ENCODE results near the gene AVEN.
"Not testable (repeated sequence)": the region's sequence is repeated elsewhere in the genome, so short reads cannot be mapped to it uniquely, and the experiment has no call there.

Gene AVEN, protein sequence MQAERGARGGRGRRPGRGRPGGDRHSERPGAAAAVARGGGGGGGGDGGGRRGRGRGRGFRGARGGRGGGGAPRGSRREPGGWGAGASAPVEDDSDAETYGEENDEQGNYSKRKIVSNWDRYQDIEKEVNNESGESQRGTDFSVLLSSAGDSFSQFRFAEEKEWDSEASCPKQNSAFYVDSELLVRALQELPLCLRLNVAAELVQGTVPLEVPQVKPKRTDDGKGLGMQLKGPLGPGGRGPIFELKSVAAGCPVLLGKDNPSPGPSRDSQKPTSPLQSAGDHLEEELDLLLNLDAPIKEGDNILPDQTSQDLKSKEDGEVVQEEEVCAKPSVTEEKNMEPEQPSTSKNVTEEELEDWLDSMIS

DNA sequence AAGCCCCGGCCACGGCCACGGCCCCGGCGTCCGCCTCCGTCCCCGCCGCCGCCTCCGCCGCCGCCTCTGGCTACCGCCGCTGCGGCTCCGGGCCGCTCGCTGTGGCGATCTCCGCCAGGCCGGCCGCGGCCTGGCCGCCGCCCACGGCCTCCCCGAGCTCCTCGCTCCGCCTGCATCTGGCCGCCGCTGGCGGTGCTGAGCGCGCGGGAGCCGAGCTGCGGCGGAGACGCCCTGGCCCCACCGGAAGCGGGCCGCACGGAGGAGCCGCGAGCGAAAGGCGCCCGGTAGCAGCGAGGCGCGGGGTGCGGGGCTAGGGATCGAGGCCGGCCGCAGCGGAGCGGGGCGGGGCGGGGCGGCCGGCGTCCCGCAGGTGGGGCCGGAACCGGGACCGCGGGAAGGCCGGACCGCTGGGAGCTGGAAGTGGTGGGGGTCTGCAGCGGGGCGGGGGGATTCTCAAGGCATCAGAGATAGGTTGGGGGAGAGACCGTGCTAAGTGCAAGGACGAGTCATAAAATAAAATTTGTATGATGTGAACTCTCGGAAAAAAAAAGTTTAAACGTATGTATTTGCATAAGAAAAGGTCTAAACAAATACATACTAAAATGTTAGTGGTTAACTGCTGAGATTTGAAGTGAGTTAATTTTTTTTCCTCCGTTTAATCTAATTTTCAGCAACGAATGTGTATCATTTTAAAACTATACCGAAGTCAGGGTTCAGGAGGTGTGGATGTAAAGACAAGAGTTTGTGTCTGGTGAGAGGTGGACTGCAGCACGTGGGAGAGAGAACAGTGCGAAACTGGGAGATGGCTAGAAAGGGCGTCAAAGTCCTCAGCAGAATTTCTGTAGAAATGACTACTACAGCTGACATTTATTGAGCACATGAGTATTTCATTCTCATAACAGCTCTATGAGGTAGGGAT, at the start of gene AVEN:
AVEN (minus strand) TSS at position 334 of the 919 bp plus-strand sequence; CDS start at position 176, 158 bp downstream.
- DNase-seq = peak; percentile 54 to 66

GRCh38 chr15:34085746-34086145, 46.7 kb upstream of the AVEN start:
- DNase-seq = no peak

DNA sequence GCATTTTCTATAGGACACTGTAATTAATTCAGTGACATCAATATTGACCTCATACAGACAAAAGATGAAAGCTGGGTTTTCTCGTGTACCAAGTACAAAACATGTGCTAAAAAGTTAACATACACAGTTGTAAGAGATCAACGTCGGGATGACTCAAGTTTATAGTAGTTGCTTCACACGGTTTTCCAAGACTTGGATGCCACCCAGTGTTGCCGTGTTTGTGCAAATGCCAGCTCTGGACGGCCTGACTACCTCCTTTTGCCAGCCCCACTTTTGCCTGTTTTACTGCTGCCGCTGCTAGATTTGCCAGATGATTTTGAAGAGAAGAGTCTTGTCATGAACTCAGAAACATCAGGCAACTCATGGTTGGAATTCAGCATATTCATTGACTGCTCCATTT, 45.1 kb upstream of the AVEN start:
- no peak for DNase-seq

GRCh38 chr15:34079904-34080303, 40.9 kb upstream of the AVEN start:
- no peak for DNase-seq

- DNase-seq = no peak
Observed at GRCh38 chr15:34078900-34079299, 39.9 kb upstream of the AVEN start.

- no peak for DNase-seq
Observed at GRCh38 chr15:34076785-34077184, 37.8 kb upstream of the AVEN start.

DNA sequence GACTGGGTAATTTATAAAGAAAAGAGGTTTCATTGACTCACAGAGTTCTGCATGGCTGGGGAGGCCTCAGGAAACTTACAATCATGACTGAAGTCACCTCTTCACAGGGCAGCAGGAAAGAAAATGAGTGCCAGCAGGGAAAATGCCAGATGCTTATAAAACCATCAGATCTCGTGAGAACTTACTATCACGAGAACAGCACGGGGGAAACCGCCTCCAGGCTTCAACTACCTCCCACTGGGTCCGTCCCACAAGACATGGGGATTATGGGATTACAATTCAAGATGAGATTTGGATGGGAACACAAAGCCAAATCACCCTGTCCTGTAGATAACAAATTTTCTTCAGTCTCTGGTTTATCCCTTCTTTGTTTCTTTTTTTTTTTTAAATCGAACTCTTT, 31.0 kb upstream of the AVEN start:
- no peak for DNase-seq

- no peak for DNase-seq
Observed at GRCh38 chr15:34065941-34066340, 26.9 kb upstream of the AVEN start.

DNA sequence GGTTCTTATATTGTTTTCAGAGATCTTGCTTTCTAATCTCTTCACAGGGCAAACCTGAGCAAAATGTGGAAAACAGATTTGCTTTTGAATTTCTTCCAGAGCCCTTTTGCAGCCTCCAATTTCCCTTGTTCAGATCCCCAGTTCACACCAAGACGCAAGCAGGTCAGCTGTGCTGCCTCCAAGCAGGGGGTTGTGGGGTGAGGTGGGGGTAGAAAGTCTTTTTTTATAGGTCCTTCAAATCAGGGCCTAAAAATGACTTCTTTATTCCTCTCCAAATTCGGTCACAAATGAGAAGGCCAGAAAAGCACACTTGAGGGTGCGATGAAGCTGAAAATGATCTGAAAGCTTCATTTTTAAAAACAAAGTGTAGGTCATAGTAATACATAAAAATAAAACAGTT, 26.3 kb upstream of the AVEN start:
- no peak for DNase-seq

DNA sequence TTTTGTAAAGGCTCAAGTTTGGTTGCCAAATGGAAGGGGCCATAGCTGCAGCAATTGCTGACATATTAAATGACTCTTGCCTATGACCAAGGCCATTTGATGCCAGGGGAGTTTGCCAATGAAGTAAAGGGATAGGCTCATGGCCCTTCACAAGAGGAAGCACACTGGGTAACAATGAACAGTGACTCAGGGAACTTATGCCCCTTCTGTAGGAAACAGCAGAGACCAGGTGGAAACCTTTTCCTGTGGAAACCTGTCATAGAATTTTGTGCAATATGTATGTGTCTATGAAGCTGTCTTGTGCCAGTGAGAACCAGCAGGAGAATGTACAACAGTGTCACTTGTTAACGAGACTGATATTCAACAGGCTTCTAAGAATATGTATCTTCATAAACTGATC, 25.4 kb upstream of the AVEN start:
- no peak for DNase-seq

GRCh38 chr15:34059946-34060345, 20.9 kb upstream of the AVEN start:
- DNase-seq = no peak

DNA sequence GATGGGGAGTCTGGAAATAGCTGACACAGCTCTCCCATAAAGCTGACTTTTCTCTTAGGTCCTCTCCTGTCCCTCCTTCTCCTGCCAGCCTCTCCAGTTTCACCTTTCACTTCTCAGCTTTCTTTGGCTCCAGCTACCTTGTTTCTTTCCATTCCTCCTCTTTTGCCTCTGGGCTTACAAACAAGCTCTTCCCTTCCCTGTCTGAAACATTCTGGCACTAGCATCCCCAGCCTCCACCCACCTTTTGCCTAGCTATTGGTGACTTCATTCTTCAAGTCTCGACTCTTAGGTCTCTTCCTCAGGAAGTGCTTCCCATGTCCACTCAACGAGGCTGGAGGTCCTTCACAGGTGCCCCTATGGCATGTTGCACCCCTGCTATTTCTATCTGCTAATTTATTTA, 20.5 kb upstream of the AVEN start:
- DNase-seq = no peak

GRCh38 chr15:34056911-34057310, 17.9 kb upstream of the AVEN start:
- DNase-seq = no peak

GRCh38 chr15:34055868-34056595, 17.0 kb upstream of the AVEN start:
- no peak for DNase-seq

DNA sequence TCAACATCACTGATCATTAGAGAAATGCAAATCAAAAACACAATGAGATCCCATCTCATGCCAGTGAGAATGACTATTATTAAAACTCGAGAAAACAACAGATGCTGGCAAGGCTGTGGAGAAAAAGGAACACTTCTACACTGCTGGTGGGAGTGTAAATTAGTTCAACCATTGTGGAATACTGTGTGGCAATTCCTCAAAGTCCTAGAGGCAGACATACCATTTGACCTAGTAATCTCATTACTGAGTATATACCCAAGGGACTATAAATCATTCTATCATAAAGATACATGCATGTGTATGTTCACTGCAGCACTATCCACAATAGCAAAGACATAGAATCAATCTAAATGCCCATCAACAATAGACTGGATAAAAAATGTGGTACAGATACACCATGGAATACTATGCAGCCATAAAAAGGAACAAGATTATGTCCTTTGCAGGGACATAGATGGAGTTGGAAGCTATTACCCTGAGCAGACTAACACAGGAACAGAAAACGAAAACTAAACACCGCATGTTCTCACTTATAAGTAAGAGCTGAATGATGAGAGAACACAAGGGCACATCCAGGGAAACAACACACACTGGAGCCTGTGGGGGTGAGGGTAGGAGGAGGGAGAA, 15.2 kb upstream of the AVEN start:
- no peak for DNase-seq

DNA sequence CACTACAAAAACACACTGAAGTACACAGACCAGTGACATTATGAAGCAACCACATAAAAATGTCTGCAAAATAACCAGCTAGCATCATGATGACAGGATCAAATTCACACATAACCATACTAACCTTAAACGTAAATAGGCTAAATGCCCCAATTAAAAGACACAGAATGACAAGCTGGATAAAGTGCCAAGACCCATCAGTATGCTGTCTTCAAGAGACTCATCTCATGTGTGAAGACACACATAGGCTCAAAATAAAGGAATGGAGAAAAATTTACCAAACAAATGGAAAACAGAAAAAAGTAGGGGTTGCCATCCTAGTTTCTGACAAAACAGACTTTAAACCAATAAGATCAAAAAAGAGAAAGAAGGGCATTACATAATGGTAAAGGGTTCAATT, 11.4 kb upstream of the AVEN start:
- DNase-seq = not testable (repeated sequence)

- no peak for DNase-seq
Observed at GRCh38 chr15:34049112-34049511, 10.1 kb upstream of the AVEN start.

- DNase-seq = no peak
Observed at GRCh38 chr15:34047893-34048775, 9.1 kb upstream of the AVEN start.

- DNase-seq = no peak
Observed at GRCh38 chr15:34046471-34047145, 7.6 kb upstream of the AVEN start.

- no peak for DNase-seq
Observed at GRCh38 chr15:34043813-34044212, 4.8 kb upstream of the AVEN start.

- no peak for DNase-seq
Observed at GRCh38 chr15:34043391-34043790, 4.4 kb upstream of the AVEN start.
